NB4 (cell line): ENCODE results near the gene SAFB.

ENCODE experiments used
- DNase-seq: peaks from one replicate; pipeline ENCODE4 v3.0.0; 2010; ENCODE audit warnings: low read depth
- H3K4me3 ChIP-seq: one replicate; pipeline ENCODE4 v1.5.1; 2011; ENCODE audit warnings: mild to moderate bottlenecking, low read depth, low read length, moderate library complexity
- MYC ChIP-seq: IDR thresholded peaks from 2 replicates; pipeline ENCODE4 v1.6.1; 2011; ENCODE audit warnings: low read depth, low read length
- POLR2A ChIP-seq: IDR thresholded peaks from 2 replicates; pipeline ENCODE4 v1.6.1; 2011; ENCODE audit warnings: mild to moderate bottlenecking; ENCODE audit not compliant: insufficient read length; ENCODE audit errors: extremely low read depth
- TF ChIP-seq, protein P1 (sequence below): IDR thresholded peaks from 2 replicates; pipeline ENCODE4 v1.6.1; 2011; ENCODE audit warnings: low read depth, low read length
- TF ChIP-seq, protein P2 (sequence below): IDR thresholded peaks from one replicate; pipeline ENCODE4 v1.5.1; 2012; ENCODE audit warnings: low read depth, low read length

Gene SAFB

DNA sequence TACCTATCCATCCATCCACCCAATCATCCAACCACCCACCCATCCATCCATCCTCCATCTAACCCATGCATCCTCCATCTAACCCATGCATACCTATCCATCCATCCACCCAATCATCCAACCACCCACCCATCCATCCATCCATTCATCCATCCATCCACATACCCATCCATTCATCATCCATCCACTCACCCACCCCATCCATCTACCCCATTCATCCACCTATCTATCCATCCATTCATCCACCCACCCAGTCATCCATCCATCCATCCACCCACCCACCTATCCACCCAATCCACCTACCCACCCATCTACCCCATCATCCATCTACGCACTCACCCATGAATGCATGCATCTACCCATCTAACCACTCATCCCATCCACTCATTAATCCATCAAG, 50.9 kb downstream of the SAFB start:
- TF ChIP-seq, protein P1, sequence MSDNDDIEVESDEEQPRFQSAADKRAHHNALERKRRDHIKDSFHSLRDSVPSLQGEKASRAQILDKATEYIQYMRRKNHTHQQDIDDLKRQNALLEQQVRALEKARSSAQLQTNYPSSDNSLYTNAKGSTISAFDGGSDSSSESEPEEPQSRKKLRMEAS, result no peak
- TF ChIP-seq, protein P2, sequence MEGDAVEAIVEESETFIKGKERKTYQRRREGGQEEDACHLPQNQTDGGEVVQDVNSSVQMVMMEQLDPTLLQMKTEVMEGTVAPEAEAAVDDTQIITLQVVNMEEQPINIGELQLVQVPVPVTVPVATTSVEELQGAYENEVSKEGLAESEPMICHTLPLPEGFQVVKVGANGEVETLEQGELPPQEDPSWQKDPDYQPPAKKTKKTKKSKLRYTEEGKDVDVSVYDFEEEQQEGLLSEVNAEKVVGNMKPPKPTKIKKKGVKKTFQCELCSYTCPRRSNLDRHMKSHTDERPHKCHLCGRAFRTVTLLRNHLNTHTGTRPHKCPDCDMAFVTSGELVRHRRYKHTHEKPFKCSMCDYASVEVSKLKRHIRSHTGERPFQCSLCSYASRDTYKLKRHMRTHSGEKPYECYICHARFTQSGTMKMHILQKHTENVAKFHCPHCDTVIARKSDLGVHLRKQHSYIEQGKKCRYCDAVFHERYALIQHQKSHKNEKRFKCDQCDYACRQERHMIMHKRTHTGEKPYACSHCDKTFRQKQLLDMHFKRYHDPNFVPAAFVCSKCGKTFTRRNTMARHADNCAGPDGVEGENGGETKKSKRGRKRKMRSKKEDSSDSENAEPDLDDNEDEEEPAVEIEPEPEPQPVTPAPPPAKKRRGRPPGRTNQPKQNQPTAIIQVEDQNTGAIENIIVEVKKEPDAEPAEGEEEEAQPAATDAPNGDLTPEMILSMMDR, result no peak
- no peak for TF ChIP-seq POLR2A
- TF ChIP-seq MYC, result no peak
- no peak overlapping the region for H3K4me3 ChIP-seq
- no peak for DNase-seq

DNA sequence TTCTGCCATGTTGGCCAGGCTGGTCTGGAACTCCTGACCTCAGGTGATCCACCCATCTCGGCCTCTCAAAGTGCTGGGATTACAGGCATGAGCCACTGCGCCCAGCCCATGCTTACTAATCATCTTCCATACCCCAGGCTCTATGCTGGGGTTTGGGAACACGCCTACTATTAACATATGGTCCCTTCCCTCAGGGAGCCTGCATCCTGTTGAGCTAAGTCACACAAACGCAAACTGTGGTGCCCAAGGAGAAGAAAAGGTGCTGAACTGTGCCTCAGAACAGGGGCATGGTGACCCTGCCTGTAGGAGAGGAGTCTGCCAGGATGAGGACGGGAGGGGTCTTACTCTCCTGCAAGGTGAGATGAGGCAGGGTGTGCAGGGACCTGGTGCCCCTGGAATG, 51.8 kb downstream of the SAFB start:
- no peak for TF ChIP-seq POLR2A
- TF ChIP-seq, protein P1, result no peak
- TF ChIP-seq, protein P2, result no peak
- TF ChIP-seq MYC, result no peak
- H3K4me3 ChIP-seq, result no peak overlapping the region
- no peak for DNase-seq

DNA sequence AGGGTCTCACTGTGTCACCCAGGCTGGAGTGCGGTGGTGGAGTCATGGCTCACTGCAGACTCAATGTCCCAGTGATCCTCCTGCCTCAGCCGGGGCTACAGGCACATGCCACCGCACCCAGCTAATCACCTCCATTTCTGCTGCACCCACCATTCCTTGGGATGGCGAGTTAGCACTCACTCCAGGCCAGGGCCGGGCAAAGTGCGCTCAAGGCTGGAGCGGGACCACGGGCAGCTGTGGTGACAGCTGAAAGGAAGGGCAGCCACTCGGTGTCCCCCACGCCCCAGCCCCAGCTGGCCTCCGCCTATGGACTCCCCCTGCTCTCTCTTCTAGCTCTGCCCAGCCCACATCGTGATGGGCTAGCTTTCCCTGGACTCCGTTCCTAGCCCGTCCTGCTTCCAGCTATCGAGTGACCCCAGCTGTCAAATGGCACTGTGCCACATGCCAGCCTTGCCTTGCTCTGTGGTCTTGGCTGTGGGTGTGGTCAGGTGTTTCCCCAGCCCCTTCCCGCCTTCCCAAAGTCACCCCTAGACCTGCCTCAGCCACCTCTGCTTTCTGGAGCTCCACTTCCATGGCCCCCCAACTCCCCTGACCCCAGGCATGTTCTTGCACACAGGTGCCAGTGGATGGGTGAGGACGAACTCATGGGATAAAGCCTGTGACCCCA, 53.4 kb downstream of the SAFB start:
- TF ChIP-seq, protein P1, result no peak
- TF ChIP-seq MYC, result no peak
- TF ChIP-seq, protein P2, result no peak
- no peak for TF ChIP-seq POLR2A
- H3K4me3 ChIP-seq, result no peak overlapping the region
- DNase-seq, result no peak

DNA sequence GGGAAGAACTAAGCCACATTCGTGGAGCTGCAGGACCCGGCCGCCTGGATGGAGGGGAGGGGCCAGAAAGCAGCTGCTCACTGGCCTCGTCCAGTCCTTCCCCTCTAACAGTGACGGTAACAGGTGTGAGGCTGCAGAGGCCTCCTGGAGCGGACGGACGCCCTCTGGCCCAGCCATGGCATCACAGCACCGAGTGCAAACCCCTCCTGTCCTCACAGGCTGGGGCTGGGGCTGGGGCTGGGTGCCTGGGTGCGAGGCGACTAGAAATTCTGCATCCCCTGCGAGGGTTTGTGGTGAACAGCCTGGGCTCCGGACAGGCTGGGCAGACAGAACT, 53.9 kb downstream of the SAFB start:
- DNase-seq, result no peak
- TF ChIP-seq, protein P1, result no peak
- no peak for TF ChIP-seq POLR2A
- TF ChIP-seq, protein P2, result no peak
- no peak for TF ChIP-seq MYC
- no peak overlapping the region for H3K4me3 ChIP-seq

DNA sequence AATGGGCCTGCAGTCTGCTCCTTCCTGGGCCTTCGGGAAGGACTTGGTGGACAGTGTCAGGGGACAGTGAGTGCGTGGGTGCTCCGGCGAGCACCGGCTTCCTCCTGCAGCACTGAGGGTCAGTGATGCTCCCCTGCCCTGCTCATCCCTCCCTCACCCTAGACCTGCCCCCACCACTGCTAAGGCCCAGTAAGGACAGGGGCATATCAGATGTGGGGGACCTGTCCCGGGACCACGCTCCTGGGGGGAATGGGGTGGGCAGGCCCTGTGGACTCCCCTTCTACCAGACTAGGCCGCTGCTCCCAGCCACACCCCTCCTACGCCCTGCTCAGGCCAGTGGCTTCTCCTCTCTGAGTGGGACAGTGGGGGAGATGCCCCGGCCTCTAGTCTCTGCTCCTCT, 54.3 kb downstream of the SAFB start:
- H3K4me3 ChIP-seq, result no peak overlapping the region
- no peak for DNase-seq
- TF ChIP-seq, protein P2, result no peak
- TF ChIP-seq POLR2A (no peak), MYC (no peak)
- TF ChIP-seq, protein P1, result no peak

DNA sequence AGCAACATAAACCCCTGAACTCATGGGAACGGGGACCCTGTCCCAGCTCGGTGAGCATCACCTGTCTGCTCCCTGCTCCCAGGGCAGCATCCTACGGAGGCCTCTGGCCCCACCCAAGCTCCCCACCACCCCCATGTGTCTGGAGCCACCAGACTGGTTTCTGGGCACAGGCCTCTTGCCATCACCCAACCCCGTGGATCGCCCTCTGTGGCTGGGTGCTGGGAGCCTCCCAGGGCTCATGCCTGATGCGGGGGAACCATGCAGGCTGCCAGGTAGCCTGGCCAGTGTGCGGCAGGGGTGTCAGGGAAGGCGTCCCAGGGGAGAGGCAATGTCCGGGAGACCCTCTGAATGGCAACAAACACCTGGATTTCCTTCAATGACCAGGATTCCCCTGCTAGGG, 54.7 kb downstream of the SAFB start:
- TF ChIP-seq MYC, result no peak
- TF ChIP-seq POLR2A, result no peak
- TF ChIP-seq, protein P2, result no peak
- TF ChIP-seq, protein P1, result no peak
- no peak overlapping the region for H3K4me3 ChIP-seq
- no peak for DNase-seq
